ENCODE data around the gene CCNB1IP1.

DNA sequence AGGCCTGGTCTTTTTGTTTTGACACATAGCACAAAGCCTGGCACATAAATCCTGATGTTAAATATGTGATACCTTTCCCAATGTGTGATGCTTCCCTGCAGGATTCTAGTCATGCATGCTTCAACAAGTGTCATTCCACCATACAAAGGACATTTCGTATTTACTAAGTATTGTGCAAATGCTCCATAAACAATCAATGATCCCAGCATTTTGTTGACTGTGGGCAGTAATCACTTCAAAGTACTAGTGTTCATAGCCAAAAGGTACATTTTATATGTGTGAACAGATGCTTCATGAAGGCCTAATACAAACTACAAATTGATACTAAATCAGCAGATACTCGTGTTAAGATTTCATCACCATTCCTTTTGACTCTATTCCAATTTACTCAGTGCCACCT is 4.4 kb downstream of the CCNB1IP1 start:
- no peak for TF ChIP-seq POLR2A (IDR thresholded peaks at IDR 0.05)
- TF ChIP-seq CTCF (IDR thresholded peaks at IDR 0.05), result no peak

Measured in Peyer's patch (tissue), 4 donors.